GM21825 (cell line): ENCODE results near the gene HOXA3.

Experiments used
- ATAC-seq: cut with Tn5 transposase; IDR thresholded peaks from one replicate; pipeline ENCODE4 v1.9.1; 2021; ENCODE audit warnings: mild to moderate bottlenecking, moderate library complexity; ENCODE audit not compliant: unreplicated experiment

Gene HOXA3

DNA sequence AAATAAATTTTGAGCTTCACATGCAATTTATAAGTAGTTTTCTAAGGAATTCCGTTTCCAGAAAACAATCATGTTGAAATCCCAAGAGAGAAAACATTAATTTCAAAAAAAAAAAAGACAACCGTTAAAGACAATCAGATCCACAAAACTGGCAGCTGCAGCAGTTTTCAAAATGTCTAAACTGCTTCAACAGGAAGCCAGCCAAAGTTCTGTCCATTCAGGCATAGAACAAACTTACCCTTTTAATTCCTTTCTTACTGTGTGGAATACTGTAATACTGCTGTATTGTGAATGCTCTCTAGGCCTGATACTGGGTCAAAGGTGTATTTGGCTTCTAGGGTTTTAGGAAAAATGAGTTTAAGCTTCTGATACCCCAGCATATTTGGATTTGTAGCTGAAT lies 88.2 kb downstream of the HOXA3 start:
- no peak for ATAC-seq

DNA sequence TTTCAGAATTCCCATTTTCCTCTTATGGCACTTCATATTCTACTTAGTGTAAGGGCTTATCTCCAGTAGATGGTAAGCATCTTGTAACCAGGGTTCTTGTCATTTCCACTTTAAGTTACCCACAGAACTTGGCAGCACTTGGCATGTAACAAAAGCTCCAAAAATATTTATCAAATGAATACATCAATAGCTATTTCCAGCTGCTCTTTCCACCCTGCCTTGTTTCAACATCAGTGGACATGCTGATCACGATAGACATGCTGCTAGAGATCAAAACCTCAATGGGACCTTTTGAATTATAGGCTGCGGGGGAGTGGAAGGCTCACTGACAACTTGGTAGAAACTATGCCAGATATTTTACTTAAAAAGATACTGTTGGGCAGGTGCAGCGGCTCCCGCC lies 89.4 kb downstream of the HOXA3 start:
- ATAC-seq: no peak
